ENCODE measurements around the gene GMCL2.

GMCL2 gene

DNA sequence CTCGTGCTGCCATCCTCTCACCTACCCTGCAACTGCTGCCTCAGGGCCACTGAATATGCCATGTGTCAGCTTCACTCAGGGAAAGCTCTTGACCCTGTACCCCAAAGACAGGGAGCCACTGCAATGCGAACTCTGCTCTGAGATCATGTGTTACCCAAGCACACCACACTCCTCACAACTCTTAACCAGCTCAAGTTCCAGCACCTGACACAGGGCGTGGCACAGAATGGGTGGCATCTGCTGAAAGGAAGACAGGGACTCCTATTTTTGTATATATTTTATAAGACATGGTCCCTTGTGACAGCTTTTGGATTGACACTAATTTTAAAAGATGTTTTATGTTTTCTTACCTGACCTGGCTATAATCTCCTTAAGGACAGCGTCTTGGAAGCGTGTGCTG, 34.7 kb upstream of the GMCL2 start:
- DNase-seq (ENCODE audit: low read depth): no peak
- TF ChIP-seq CTCF (conservative IDR thresholded peaks at IDR 0.05; ENCODE audit: low read depth, low read length): no peak
- H3K4me3 ChIP-seq (ENCODE audit: low read depth, low read length): no peak overlapping the region

GRCh38 chr5:178221282-178221681, 34.1 kb upstream of the GMCL2 start:
- no peak for DNase-seq (ENCODE audit: low read depth)
- TF ChIP-seq CTCF (conservative IDR thresholded peaks at IDR 0.05; ENCODE audit: low read depth, low read length): no peak
- no peak overlapping the region for H3K4me3 ChIP-seq (ENCODE audit: low read depth, low read length)

- no peak overlapping the region for H3K4me3 ChIP-seq (ENCODE audit: low read depth, low read length)
- no peak for TF ChIP-seq CTCF (conservative IDR thresholded peaks at IDR 0.05; ENCODE audit: low read depth, low read length)
- no peak for DNase-seq (ENCODE audit: low read depth)
These were observed 31.7 kb upstream of the GMCL2 start for GRCh38 chr5:178218827-178219226.

DNA sequence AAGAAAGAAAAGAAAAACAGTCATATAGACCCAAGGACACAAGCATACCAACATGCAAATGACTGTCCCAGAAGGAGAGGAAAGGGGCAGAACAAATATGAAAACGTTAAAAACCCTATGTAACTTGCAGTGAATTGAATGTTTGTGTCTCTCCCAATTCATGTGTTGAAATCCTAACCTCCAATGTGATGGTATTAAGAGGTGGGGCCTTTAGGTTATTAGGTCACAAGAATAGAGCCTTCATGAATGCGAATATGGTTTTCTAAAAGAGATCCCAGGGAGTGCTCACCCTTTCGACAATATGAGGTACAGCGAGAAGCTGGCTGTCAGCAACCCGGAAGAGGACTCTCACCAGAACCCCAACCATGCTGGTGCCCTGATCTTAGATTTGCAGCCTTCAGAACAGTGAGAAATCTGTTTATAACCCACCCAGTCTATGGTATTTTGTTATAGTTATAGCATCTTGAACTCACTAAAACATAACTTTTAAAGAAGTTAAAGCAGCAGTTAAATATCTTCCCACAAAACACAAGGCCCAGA, 31.1 kb upstream of the GMCL2 start:
- no peak overlapping the region for H3K4me3 ChIP-seq (ENCODE audit: low read depth, low read length)
- TF ChIP-seq CTCF (conservative IDR thresholded peaks at IDR 0.05; ENCODE audit: low read depth, low read length): no peak
- DNase-seq (ENCODE audit: low read depth): no peak

DNA sequence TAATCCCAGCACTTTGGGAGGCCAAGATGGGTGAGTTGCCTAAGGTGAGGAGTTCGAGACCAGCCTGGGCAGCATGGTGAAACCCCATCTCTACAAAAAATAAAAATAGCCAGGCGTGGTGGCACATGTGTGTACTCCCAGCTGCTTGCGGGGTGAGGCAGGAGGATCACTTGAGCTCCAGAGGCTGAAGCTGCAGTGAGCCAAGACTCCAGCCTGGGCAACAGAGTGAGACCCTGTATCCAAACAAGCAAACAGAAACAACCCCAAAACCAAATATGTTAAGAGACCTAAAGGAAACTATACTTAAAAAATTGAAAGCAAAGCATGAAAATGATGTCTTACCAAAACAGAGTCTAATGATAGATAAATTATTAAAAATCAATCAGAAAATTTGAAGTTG, 29.6 kb upstream of the GMCL2 start:
- no peak overlapping the region for H3K4me3 ChIP-seq (ENCODE audit: low read depth, low read length)
- TF ChIP-seq CTCF (conservative IDR thresholded peaks at IDR 0.05; ENCODE audit: low read depth, low read length): no peak

DNA sequence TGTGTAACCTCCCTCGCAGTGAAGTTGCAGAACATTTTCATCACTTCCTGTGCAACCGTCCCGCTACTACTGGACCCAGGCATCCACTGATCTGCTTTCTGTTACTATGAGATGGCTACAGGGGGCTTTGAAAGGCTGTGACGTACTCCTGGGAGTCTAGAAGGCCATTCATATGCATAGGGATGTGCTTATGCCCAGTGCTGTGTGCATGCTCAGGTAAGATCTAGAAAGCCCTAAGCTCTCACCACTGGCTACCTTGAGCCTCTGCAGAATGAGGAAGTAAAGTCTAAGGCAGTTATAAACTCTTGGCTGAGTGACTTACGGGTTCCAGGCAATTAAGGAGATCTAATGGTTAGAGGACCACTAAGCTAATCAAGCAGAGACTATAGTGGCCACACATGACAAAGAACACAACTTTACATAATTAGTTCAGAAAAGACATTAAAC, 28.9 kb upstream of the GMCL2 start:
- DNase-seq (ENCODE audit: low read depth): no peak
- no peak overlapping the region for H3K4me3 ChIP-seq (ENCODE audit: low read depth, low read length)
- TF ChIP-seq CTCF (conservative IDR thresholded peaks at IDR 0.05; ENCODE audit: low read depth, low read length): no peak

More for the DNA sequence above, 29.6 kb upstream of the GMCL2 start:
- DNase-seq (ENCODE audit: low read depth): no peak

- no peak overlapping the region for H3K4me3 ChIP-seq (ENCODE audit: low read depth, low read length)
- no peak for TF ChIP-seq CTCF (conservative IDR thresholded peaks at IDR 0.05; ENCODE audit: low read depth, low read length)
- no peak for DNase-seq (ENCODE audit: low read depth)
These were observed 28.3 kb upstream of the GMCL2 start for GRCh38 chr5:178215280-178216002.
